Posterior vena cava (tissue), 2 donors: ENCODE data around the gene KHDRBS1. TPM values are rescaled to one million over a fixed set of nuclear protein-coding genes. Genes with fewer than 3 reads are reported as not detected.
"Not testable (repeated sequence)": the region's sequence is repeated elsewhere in the genome, so short reads cannot be mapped to it uniquely, and the experiment has no call there.

Experiments used
- DNase-seq: peaks from one replicate; pipeline ENCODE4 v3.0.0-alpha.2; 2020; ENCODE audit warnings: low spot score
- intact Hi-C, 2 donors: fragments of 100-400 bp; cut with DNase I; formaldehyde crosslinking; loops; one replicate each; pipeline versions ENCODE4 v1.14.1 to v1.14.2; 2022 to 2023
- total RNA-seq, 2 donors: library from RNA; stranded (reverse); fragmentation: NEBNext Ultra II Directional; extraction: Animal tissue kit (Norgen Biotek cat#: 25700); gene quantifications; one replicate each; pipeline ENCODE4 v1.2.1, GENCODE V29; 2021
- donor health status: DM: yes; HTN: yes; CAD: no.
- donor health status: DM: yes; HTN: yes; CAD: no.

The KHDRBS1 gene
- total RNA-seq, 2 donors from 2014 or later = 68.8 to 71.5 TPM

GRCh38 chr1:32052887-32053286, 39.2 kb downstream of the KHDRBS1 start:
- DNase-seq = no peak
- intact Hi-C loops = no loop called here

DNA sequence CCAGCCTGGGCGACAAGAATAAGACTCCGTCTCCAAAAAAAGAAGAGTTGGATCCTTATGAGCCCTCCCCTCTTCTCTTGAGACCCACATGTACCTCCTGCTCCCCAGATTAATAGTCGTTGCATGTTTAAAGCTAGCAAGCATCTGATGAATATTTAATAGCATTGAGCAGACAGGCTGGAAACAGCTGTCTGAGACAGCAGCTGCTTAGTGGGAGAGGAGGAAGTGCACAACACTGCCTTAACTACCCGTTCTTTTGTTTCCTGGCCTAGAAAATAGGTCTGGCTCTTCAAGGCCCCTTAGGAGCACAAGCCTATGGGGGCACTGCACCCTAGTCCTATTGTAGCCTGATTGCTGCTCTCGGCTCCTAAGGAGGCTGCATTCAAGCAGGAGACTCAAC, 41.7 kb downstream of the KHDRBS1 start:
- intact Hi-C loops = no loop called here
- no peak for DNase-seq

DNA sequence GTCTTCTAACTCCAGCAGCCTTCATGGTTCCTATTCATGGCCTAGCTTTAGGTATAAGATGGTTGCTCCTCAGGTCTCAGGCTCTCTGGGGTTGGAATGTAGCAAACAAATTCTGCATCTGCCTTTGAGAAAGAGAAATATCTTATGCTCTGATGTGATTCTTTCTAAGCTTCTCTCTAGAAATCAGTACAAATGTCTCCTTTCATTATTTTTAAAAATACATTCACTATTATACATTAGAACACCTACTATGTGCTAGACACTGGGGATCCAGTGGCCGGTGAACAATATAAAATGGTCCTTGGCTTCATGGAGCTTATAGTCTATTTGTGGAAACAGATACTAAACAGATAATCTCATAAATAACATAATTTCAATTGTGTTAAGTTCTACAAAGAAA, 42.9 kb downstream of the KHDRBS1 start:
- intact Hi-C loops = no loop called here
- DNase-seq = no peak

DNA sequence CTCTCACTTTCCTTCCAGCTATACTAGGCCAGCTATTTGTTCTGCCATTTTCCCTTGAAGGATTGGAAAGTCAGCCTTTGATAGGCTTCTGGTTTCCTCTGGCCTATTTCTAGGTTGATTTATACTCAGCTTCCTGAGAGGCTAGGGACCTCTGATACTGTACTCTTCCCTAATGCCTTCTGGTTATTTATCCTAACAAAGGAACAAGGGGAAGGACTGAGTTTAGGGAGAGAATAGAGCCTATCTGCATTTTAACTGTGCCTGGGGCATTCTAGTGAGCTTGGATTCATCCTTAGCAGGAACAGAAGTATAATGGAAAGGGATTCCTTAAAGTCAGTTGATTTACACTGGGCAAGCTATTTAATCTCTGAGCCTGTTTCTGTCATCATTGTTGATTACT, 47.2 kb downstream of the KHDRBS1 start:
- no peak for DNase-seq
- intact Hi-C loops = loop anchor here in 1 of 2 donors (10.0 kb wide), 1 partner anchor 76 kb away; no protein-coding TSS in a partner anchor

DNA sequence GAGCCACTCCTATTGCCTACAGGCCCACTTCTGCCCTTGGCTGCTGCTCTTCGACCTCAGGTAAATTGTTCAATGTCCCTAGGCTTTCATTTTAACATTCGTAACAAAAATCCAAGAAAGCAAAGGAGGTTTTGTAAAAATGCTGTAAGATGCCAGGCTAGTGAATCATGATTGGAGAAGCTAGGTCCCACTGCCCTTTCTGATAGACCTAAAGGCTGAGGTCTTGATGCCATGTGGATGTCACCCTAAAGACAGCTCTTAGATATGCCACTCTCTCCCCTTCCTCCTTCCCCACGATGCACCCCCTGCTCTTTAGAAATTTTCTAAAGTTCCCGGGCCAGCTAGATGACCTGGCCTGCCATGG, 49.2 kb downstream of the KHDRBS1 start:
- intact Hi-C loops = loop anchor here in 1 of 2 donors (10.0 kb wide), 1 partner anchor 78 kb away; no protein-coding TSS in a partner anchor
- DNase-seq = no peak

DNA sequence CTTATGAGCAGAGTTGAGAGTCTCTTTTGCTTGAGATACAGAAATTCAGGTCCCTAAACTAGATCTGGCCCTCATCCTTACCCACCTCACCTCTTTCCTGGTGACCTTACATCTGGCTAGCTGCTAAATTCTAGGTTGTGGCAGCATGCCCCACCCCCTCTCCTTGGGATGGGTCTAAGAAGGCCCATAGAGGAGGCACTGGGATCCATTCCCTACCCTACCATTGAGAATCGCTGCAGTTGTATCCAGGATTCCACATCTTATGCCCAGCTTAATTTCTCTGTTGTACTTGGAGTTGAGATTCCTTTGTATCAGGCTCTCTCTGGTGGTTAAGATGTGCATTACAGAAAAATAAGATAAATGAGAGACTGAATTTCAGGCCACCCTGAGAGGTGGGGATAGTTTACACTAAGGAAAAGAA, 49.6 kb downstream of the KHDRBS1 start:
- intact Hi-C loops = loop anchor here in 1 of 2 donors (10.0 kb wide), 1 partner anchor 78 kb away; no protein-coding TSS in a partner anchor
- no peak for DNase-seq

DNA sequence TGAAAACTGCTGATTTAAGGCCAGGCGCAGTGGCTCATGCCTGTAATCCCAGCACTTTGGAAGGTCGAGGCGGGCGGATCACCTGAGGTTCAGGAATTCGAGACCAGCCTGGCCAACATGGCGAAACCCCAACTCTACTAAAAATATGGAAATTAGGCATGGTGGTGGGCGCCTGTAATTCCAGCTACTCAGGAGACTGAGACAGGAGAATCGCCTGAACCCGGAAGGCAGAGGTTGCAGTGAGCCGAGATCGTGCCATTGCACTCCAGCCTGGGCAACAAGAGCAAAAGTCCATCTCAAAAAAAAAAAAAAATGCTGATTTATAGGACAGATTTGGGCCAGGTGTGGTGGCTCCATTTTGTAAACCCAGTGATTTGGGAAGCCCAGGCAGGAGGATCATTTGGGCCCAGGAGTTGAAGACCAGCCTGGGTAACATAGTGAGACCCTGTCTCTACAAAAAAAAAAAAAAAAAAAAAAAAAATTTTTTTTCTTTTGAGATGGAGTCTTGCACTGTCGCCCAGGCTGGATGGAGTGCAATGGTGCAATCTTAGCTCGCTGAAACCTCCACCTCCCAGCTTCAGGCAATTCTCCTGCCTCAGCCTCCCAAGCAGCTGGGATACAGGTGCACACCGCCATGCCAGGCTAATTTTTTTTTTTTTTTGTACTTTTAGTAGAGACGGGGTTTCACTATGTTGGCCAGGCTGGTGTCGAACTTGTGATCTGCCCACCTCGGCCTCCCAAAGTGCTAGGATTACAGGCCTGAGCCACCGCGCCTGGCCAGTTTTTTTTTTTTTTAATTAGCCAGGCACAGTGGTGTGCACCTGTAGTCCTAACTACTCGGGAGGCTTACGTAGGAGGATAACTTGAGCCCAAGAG, 52.2 kb downstream of the KHDRBS1 start:
- intact Hi-C loops = loop anchor here in 1 of 2 donors (10.0 kb wide), 1 partner anchor 81 kb away; no protein-coding TSS in a partner anchor
- not testable (repeated sequence) for DNase-seq

DNA sequence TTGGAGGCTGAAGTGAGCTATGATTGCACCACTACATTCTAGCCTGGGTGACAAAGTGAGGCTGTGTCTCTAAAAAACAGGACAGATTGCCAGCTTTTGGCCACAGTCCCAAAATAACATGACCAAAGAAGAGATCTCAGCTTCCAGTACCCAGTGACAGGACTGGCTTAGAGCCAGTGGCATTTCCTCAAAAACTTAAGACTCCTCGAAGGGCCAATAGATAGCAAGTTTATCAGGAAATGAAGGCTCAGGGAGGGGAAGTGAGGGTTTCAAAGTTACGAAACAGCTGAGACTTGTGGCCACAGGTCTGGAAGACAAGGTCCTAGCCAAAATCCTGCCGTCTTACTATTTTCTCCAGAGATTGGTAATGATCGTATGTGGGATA, 52.8 kb downstream of the KHDRBS1 start:
- DNase-seq = no peak
- intact Hi-C loops = loop anchor here in 1 of 2 donors (10.0 kb wide), 1 partner anchor 82 kb away; no protein-coding TSS in a partner anchor

GRCh38 chr1:32068957-32069588, 55.4 kb downstream of the KHDRBS1 start:
- intact Hi-C loops = loop anchor here in 1 of 2 donors (10.0 kb wide), 1 partner anchor 84 kb away; no protein-coding TSS in a partner anchor

GRCh38 chr1:32071758-32072621, 58.3 kb downstream of the KHDRBS1 start:
- DNase-seq = no peak
- intact Hi-C loops = no loop called here

More at GRCh38 chr1:32068957-32069588, 55.4 kb downstream of the KHDRBS1 start:
- no peak for DNase-seq

DNA sequence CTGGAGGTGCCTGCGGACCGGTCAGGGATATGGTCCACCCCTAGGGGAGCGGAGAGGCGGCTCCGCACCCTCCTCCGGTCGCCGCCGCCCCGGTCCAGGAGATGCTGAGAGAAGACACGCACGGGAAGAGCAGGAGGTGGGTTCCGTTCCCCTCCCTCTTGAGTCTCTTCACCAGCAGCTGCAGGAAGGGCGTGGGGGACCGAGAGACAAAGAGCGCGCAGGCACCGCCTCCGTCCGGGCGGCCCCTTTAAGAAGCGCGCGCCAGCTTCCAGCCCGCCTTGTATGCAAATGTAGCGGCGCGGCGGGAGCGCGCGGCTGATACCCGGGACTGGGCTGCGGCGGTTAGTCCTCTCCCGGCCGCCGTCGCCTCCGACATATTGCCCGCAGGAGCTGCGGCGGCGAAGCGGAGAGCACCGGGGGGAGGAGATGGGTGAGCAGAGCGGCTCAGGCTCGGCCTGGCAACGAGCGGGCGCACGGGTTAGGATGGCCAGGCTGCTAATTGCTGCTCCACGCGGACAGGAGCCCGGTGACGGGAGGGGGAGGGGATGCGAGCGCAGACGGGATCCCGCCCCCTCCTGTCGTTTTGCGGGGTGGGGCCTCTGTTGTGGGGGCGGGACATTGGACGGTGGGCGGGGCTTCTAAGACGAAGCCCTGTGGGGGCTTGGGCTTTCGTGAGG, 59.1 kb downstream of the KHDRBS1 start, which contains the start of gene TMEM39B:
TSS of gene TMEM39B (plus strand) at position 318 of the 677 bp plus-strand sequence. CDS start at position 427, 109 bp downstream.
- intact Hi-C loops = no loop called here
- peak; percentile 99 for DNase-seq

DNA sequence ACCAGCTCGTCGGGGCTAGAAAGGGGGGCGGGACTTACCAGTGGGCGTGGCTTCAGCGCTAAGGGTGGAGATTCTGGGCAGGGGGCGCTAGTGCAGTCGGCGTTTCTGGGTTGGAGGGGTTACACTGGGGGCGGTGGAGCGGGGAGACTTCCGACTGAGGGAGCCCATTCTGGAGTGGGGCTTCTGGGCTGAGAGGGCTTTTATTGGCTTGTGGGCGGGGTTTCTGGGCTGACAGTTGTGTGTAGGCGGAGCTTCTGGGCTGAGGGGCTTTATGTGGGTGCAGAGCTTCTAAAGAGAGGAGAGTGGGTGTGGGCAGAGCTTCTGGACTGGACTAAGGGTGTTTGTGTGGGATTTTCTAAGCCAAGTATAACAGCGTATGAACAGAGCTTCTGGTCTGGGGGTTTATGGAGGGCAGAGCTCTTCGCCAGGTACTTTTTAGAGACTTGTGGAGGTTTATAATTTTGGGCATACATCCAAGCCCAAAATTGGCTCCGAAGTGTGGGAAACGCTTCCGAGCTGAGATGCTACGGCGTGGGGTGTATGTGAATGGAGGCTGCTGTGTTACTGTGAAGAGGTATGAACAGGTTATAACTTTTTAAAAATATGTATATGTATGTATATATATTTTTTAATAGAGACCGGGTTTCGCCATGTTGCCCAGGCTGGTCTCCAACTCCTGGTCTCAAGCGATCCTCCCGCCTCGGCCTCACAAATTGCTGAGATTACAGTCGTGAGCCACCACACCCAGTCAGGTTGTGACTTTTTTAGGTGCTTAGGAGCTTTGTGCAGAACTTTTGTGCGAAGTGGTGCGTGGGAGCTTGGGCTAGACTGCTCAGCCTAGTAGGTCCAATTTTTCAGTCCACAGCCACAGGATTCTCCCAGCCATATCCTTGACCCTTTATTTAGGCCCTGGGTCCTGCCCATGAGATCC, 59.9 kb downstream of the KHDRBS1 start:
- no peak for DNase-seq
- intact Hi-C loops = no loop called here

DNA sequence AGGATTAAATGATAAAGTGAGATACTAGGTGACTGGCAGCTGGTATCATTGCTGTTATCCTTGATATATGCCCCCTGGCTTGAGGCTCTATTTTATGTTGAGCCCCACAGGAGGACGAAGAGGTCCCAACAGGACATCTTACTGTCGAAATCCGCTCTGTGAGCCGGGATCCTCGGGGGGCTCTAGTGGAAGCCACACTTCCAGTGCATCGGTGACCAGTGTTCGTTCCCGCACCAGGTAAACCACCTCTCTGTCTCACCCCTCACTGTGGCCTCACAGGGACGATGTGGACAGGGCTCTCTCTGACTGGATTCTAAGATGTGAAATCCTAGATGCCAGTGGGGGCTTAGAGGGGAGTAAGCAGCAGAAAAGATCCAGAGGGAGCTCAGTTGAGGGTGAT, 61.2 kb downstream of the KHDRBS1 start:
- no peak for DNase-seq
- intact Hi-C loops = no loop called here

GRCh38 chr1:32077451-32077850, 63.8 kb downstream of the KHDRBS1 start:
- intact Hi-C loops = no loop called here
- no peak for DNase-seq

DNA sequence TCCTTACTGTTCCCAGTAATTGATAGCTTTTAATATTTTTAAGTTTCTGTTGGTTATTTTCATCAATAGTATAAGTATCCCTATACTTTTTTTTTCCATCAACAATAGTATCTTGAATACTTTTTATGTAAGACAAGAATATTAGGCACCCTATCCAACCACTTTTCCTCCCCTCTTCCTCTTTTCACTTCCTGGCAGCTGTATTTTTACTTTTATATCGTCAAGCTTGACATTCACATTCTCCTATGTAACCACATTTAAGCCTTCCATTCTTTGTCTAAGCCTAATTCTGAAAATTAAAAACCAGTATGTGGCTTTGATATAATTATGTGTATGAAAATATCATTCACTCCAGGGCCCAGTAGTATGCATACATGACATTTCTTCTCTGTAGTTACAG, 68.4 kb downstream of the KHDRBS1 start:
- intact Hi-C loops = no loop called here
- DNase-seq = no peak

DNA sequence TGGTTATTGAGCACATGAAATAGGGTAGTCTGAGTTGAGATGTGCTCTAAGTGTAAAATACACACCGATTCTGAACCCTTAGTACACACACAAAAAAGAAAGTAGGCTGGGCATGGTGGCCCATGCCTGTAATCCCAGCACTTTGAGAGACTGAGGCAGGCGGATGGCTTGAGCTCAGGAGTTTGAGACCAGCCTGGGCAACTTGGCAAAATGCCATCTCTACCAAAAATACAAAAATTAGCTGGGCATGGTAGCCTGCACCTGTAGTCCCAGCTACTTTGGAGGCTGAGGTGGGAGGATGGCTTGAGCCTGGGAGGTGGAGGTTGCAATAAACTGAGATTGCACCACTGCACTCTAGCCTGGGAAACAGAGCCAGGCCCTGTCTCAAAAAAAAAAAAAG, 72.7 kb downstream of the KHDRBS1 start:
- DNase-seq, intact Hi-C loops: not testable (repeated sequence)

DNA sequence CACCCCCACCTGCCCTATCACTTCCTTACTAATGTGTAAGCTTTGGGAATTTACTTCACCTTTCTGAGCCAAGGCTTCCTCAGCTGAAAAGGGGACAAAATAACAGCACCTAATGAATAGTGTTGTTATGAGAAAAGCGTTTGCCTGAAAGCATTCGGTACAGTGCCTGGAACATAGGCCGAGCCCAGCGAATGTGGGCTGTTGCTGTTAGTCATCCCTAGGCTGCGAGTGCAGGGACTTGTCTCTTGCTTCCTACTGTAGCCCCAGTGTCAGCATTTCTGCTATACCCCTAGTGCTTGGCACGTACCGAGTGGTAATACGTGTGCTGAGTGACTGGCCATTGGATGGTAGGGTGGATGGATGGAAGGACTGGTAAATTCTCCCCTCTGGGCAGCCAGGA, 77.5 kb downstream of the KHDRBS1 start:
- DNase-seq = no peak
- intact Hi-C loops = no loop called here

DNA sequence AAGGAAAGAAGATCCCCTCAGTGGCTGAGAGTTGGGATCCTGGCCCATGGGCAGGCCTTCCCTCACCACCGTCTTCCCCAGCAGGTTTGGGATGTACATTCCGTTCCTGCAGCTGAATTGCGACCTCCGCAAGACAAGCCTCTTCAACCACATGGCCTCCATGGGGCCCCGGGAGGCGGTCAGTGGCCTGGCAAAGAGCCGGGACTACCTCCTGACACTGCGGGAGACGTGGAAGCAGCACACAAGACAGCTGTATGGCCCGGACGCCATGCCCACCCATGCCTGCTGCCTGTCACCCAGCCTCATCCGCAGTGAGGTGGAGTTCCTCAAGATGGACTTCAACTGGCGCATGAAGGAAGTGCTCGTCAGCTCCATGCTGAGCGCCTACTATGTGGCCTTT, 77.9 kb downstream of the KHDRBS1 start:
- DNase-seq = no peak
- intact Hi-C loops = no loop called here
